IMR-90 (cell line): ENCODE measurements around the gene L3MBTL3. TPM values are rescaled to one million over a fixed set of nuclear protein-coding genes. Genes with fewer than 3 reads are reported as not detected.

Source experiments
- ATAC-seq: fragments of 200-7000 bp; cut with Tn5 transposase; 2 replicates; pipeline ENCODE4 v1.9.1; 2020; ENCODE audit warnings: low read depth, mild to moderate bottlenecking, moderate library complexity
- BruUV-seq: library from RNA; stranded (reverse); fragments of 400-500 nt; replicated peaks from 2 replicates; lab custom pipeline; 2021; lab: Mats Ljungman, UMichigan
- CTCF ChIA-PET: fragments of 300-600 bp; formaldehyde crosslinking; extraction: SDS; loops from one replicate; lab custom pipeline; 2021; ENCODE audit warnings: antibody characterized with exemption; lab: Yijun Ruan, JAX
- POLR2A ChIA-PET: fragments of 300-600 bp; sonication (Branson Sonifier 250); formaldehyde crosslinking; loops from one replicate; lab custom pipeline; 2022; ENCODE audit warnings: antibody characterized with exemption; ENCODE audit not compliant: unreplicated experiment; lab: Charles Lee
- DNase-seq: peaks from one replicate; pipeline ENCODE4 v3.0.0; 2013
- H2AFZ ChIP-seq: replicated peaks from 2 replicates; pipeline ENCODE3; 2013; ENCODE audit warnings: low read length, mild to moderate bottlenecking; ENCODE audit not compliant: poor library complexity
- H2AK5ac ChIP-seq: 2 replicates; pipeline ENCODE4 v1.6.1; 2013; ENCODE audit warnings: low read depth, low read length, inconsistent platforms
- H2AK9ac ChIP-seq: replicated peaks from 2 replicates; pipeline ENCODE3; 2013; ENCODE audit warnings: mild to moderate bottlenecking, low read depth, low read length, moderate library complexity; ENCODE audit not compliant: poor library complexity
- H2BK120ac ChIP-seq: 2 replicates; pipeline ENCODE4 v1.6.1; 2013; ENCODE audit warnings: low read depth, low read length, inconsistent platforms
- H2BK15ac ChIP-seq: 3 replicates; pipeline ENCODE4 v1.6.1; 2013; ENCODE audit warnings: low read depth, low read length, inconsistent platforms
- H2BK20ac ChIP-seq: 2 replicates; pipeline ENCODE4 v1.6.1; 2013; ENCODE audit warnings: low read depth, mild to moderate bottlenecking, inconsistent platforms, low read length, moderate library complexity
- H2BK5ac ChIP-seq: 2 replicates; pipeline ENCODE4 v1.6.1; 2013; ENCODE audit warnings: mild to moderate bottlenecking, low read depth, low read length, inconsistent platforms; ENCODE audit not compliant: poor library complexity, severe bottlenecking
- H3K14ac ChIP-seq: replicated peaks from 2 replicates; pipeline ENCODE4 v1.6.1; 2013; ENCODE audit warnings: low read depth, low read length, inconsistent platforms
- H3K18ac ChIP-seq: 2 replicates; pipeline ENCODE4 v1.6.1; 2013; ENCODE audit warnings: low read depth, low read length, control low read depth
- H3K23ac ChIP-seq: 2 replicates; pipeline ENCODE4 v1.6.1; 2013; ENCODE audit warnings: low read depth, low read length, inconsistent platforms
- H3K27ac ChIP-seq: 2 replicates; pipeline ENCODE4 v1.5.1; 2013; ENCODE audit warnings: mild to moderate bottlenecking, control low read depth, low read length; ENCODE audit not compliant: insufficient read depth
- H3K27me3 ChIP-seq: 2 replicates; pipeline ENCODE4 v1.6.1; 2013; ENCODE audit warnings: low read length; ENCODE audit not compliant: control insufficient read depth, insufficient read depth
- H3K36me3 ChIP-seq: 2 replicates; pipeline ENCODE4 v1.6.1; 2013; ENCODE audit warnings: low read length, mixed read lengths; ENCODE audit not compliant: control insufficient read depth, insufficient read depth
- H3K4ac ChIP-seq: 2 replicates; pipeline ENCODE4 v1.6.1; 2013; ENCODE audit warnings: low read depth, low read length, inconsistent platforms
- H3K4me1 ChIP-seq: 2 replicates; pipeline ENCODE4 v1.6.1; 2013; ENCODE audit warnings: low read length, mixed read lengths; ENCODE audit not compliant: control insufficient read depth, insufficient read depth
- H3K4me2 ChIP-seq: 2 replicates; pipeline ENCODE4 v1.6.1; 2013; ENCODE audit warnings: low read depth, mild to moderate bottlenecking, control low read depth, low read length, moderate library complexity
- H3K4me3 ChIP-seq: 2 replicates; pipeline ENCODE4 v1.5.1; 2013; ENCODE audit warnings: low read depth, mild to moderate bottlenecking, control low read depth, low read length, moderate library complexity; ENCODE audit not compliant: insufficient read depth
- H3K56ac ChIP-seq: 2 replicates; pipeline ENCODE4 v1.6.1; 2013; ENCODE audit warnings: low read length, inconsistent platforms; ENCODE audit not compliant: insufficient read depth; ENCODE audit errors: extremely low read depth
- H3K79me1 ChIP-seq, 2 experiments: 2 replicates each; pipeline ENCODE4 v1.6.1; 2013; ENCODE audit warnings: low read length in 2 of 2, inconsistent platforms in 1 of 2, low read depth in 1 of 2
- H3K9ac ChIP-seq: 2 replicates; pipeline ENCODE4 v1.6.1; 2013; ENCODE audit warnings: low read depth, low read length, control low read depth
- H3K9me1 ChIP-seq: 2 replicates; pipeline ENCODE4 v1.6.1; 2013; ENCODE audit warnings: low read length, inconsistent platforms; ENCODE audit not compliant: insufficient read depth
- H3K9me3 ChIP-seq: 2 replicates; pipeline ENCODE4 v1.6.1; 2013; ENCODE audit warnings: low read length; ENCODE audit not compliant: control insufficient read depth, insufficient read depth
- H4K20me1 ChIP-seq: 2 replicates; pipeline ENCODE4 v1.6.1; 2013; ENCODE audit warnings: low read length, inconsistent platforms; ENCODE audit not compliant: insufficient read depth
- H4K5ac ChIP-seq: 2 replicates; pipeline ENCODE4 v1.6.1; 2013; ENCODE audit warnings: mild to moderate bottlenecking, low read depth, low read length, control low read depth
- H4K8ac ChIP-seq, 2 experiments: 2 replicates each; pipeline ENCODE4 v1.6.1; 2013; ENCODE audit warnings: low read depth in 2 of 2, low read length in 2 of 2, control low read depth in 1 of 2, inconsistent platforms in 1 of 2
- H4K91ac ChIP-seq: 2 replicates; pipeline ENCODE4 v1.6.1; 2013; ENCODE audit warnings: low read depth, low read length, inconsistent platforms; ENCODE audit not compliant: insufficient read depth
- MAFK ChIP-seq: IDR thresholded peaks from 2 replicates; pipeline ENCODE4 v1.6.1; 2012; ENCODE audit warnings: low read depth, low read length, improper control_type of control experiment
- RFX5 ChIP-seq: IDR thresholded peaks from 2 replicates; pipeline ENCODE4 v1.8.0; 2012; ENCODE audit warnings: low read depth, mild to moderate bottlenecking, low read length, moderate library complexity
- WGBS, 2 experiments: methylation state at CpG; one replicate each; pipeline versions ENCODE4 v1.1.5 to v1.1.7; 2013; ENCODE audit warnings: missing lambda C conversion rate in 2 of 2; ENCODE audit not compliant: insufficient read length in 1 of 2; ENCODE audit errors: extremely low coverage in 2 of 2; 5-methylcytosine and 5-hydroxymethylcytosine counted together
- dilution Hi-C: fragments of 300-500 bp; cut with HindIII; formaldehyde crosslinking; loops from one replicate; pipeline ENCODE4 v1.14.3; 2018; ENCODE audit warnings: low sequenced_read_pairs; ENCODE audit not compliant: unreplicated experiment
- in situ Hi-C: fragments of 300-500 bp; cut with MboI; formaldehyde crosslinking; loops from 3 replicates; pipeline ENCODE4 v1.14.3; 2019; ENCODE audit warnings: low sequenced_read_pairs, inconsistent platforms, mixed read lengths
- intact Hi-C: fragments of 100-400 bp; cut with micrococcal nuclease; formaldehyde crosslinking; loops from 2 replicates; pipeline ENCODE4 v1.10.0; 2022
- polyA plus RNA-seq, 3 experiments: library from polyadenylated mRNA; depleted of rRNA; stranded (reverse); fragments of >200 nt; gene quantifications; 2 replicates each; pipeline ENCODE4 v1.2.3, GENCODE V29; 2012; ENCODE audit warnings: low replicate concordance in 1 of 3
- total RNA-seq: library from RNA; depleted of rRNA; stranded (reverse); fragments of >200 nt; gene quantifications from 2 replicates; pipeline ENCODE4 v1.2.3, GENCODE V29; 2012

The L3MBTL3 gene
- total and polyA plus RNA-seq, 2 of the 4 experiments (the other 2 are of a cell fraction), result 7.2 to 10.9 TPM

DNA sequence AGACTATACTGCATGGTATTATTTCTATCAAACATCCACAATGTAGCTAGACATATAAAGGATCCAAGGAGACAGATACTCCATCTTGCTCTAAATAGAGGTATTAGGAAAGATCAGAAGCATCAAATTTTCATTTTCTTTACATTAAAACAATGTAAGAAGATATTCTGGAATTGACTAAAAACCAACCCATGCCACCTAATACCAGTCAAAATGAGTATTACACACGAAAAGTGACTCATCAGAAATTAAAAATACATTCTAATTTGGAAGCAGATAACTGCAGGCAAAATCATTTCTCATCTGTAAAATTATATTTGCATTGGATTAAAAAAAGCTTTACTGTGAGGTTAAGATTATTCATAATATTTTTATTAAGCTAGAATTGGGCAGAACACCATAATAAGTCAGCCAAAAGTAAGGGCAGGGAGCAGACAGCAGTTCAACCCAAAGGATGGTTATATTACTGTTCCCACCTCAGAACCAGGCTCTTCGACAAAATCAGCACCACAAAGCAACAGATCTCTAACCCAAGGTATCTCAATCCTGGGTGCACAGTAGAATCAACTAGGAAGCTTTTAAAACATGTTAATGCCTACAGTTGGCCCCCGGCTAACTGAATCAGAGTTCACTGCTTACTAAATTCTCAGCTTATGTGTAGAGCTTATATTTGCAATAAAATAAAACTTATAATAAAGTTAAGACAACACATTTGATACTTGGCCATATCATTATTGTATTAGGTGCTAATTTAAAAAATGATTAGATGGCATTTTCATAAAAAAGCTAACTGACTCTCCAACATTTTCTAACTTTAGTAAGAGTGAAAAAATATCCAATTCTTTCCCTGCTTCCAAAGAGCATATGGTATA, 169.2 kb downstream of the L3MBTL3 start:
- Histone ChIP-seq H3K23ac (no peak overlapping the region), H3K4me2 (no peak overlapping the region), H3K27me3 (no peaks in the 10 kb centered on the region), H3K9me1 (no peaks in the 10 kb centered on the region), H2BK5ac (no peak overlapping the region), H3K56ac (no peak overlapping the region), H4K20me1 (no peaks in the 10 kb centered on the region), H2AFZ (no peak overlapping the region), H3K4me3 (no peak overlapping the region), H3K4me1 (no peaks in the 10 kb centered on the region), H2BK15ac (no peak overlapping the region), H4K8ac (no peak overlapping the region), H3K9ac (no peak overlapping the region), H2BK120ac (no peak overlapping the region), H3K79me1 (no peaks in the 10 kb centered on the region), H3K36me3 (no peaks in the 10 kb centered on the region), H2AK5ac (no peak overlapping the region), H4K5ac (no peak overlapping the region), H4K91ac (no peak overlapping the region), H3K27ac (no peak overlapping the region), H3K18ac (no peak overlapping the region), H3K14ac (no peak overlapping the region), H2AK9ac (no peak overlapping the region), H3K9me3 (no peaks in the 10 kb centered on the region), H3K4ac (no peak overlapping the region), H2BK20ac (no peak overlapping the region)
- POLR2A ChIA-PET, result no interaction called here
- in situ Hi-C loops (no loop called here), dilution Hi-C loops (no loop called here), intact Hi-C loops (no loop called here)
- TF ChIP-seq MAFK, result 0 out of 2 replicates have a peak, but pooled peaks have one; percentile 7
- no peak for TF ChIP-seq RFX5
- CTCF ChIA-PET, result interaction anchor here (0.7 to 1.6 kb wide), 2 partner anchors 20 to 25 kb away, joined by 3 to 4 read pairs; no protein-coding TSS in a partner anchor
- no peak for DNase-seq
- BruUV-seq, result no TSS peak
- no peak for ATAC-seq
- WGBS, 2 experiments, result no CpG with 5 or more reads among the region's 3 CpGs
